Keratinocyte (primary cell): Measurements from ENCODE around the gene DPCD. TPM values are rescaled to one million over a fixed set of nuclear protein-coding genes. Genes with fewer than 3 reads are reported as not detected.
A peak's percentile ranks its signal among the peaks of the same experiment; 100 is the strongest.

Source experiments
- DNase-seq: peaks from one replicate; pipeline ENCODE4 v3.0.0-alpha.2; 2011; ENCODE audit warnings: low read depth, missing footprints, low spot score
- FAIRE-seq: peaks from 2 replicates; lab custom pipeline; 2011; peaks lifted over from hg19 to GRCh38; lab: Jason Lieb, UNC
- H2AFZ ChIP-seq: 2 replicates; pipeline ENCODE4 v1.6.0; 2012; ENCODE audit warnings: low read length, control low read depth, inconsistent platforms; ENCODE audit not compliant: control insufficient read depth
- H3K27ac ChIP-seq: 2 replicates; pipeline ENCODE4 v1.5.1; 2011; ENCODE audit warnings: low read length; ENCODE audit not compliant: control insufficient read depth, insufficient read depth
- H3K27me3 ChIP-seq: 3 replicates; pipeline ENCODE4 v1.6.0; 2011; ENCODE audit warnings: low read length; ENCODE audit not compliant: control insufficient read depth, insufficient read depth; ENCODE audit errors: extremely low read depth
- H3K36me3 ChIP-seq, 2 experiments: 2 replicates in 1 of 2; 3 replicates in 1 of 2; pipeline ENCODE4 v1.5.1; 2011; ENCODE audit warnings: low read length in 2 of 2, mild to moderate bottlenecking in 1 of 2; ENCODE audit not compliant: control insufficient read depth in 2 of 2, insufficient read depth in 2 of 2; ENCODE audit errors: extremely low read depth in 1 of 2
- H3K4me1 ChIP-seq: 3 replicates; pipeline ENCODE4 v1.5.1; 2011; ENCODE audit warnings: low read length; ENCODE audit not compliant: control insufficient read depth, insufficient read depth; ENCODE audit errors: extremely low read depth
- H3K4me2 ChIP-seq: 3 replicates; pipeline ENCODE4 v1.6.0; 2011; ENCODE audit warnings: low read depth, low read length; ENCODE audit not compliant: control insufficient read depth, insufficient read depth; ENCODE audit errors: extremely low read depth
- H3K4me3 ChIP-seq, 3 experiments: fragments of 200-600 bp in 1 of 3; sonication (generic) in 1 of 3; 2 replicates in 2 of 3; 3 replicates in 1 of 3; pipeline ENCODE4 v1.5.1; 2011 to 2016; ENCODE audit warnings: low read length in 3 of 3, mild to moderate bottlenecking in 3 of 3, control low read depth in 2 of 3, inconsistent platforms in 1 of 3, low read depth in 1 of 3, mixed read lengths in 1 of 3, mixed run types in 1 of 3, moderate library complexity in 1 of 3; ENCODE audit not compliant: control insufficient read depth in 2 of 3, insufficient read depth in 2 of 3; ENCODE audit errors: extremely low read depth in 1 of 3
- H3K79me2 ChIP-seq: 2 replicates; pipeline ENCODE4 v1.6.0; 2012; ENCODE audit warnings: low read length; ENCODE audit not compliant: control insufficient read depth, insufficient read depth
- H3K9ac ChIP-seq: 3 replicates; pipeline ENCODE4 v1.6.0; 2011; ENCODE audit warnings: low read length; ENCODE audit not compliant: control insufficient read depth, insufficient read depth; ENCODE audit errors: extremely low read depth
- H3K9me1 ChIP-seq: 3 replicates; pipeline ENCODE4 v1.6.0; 2011; ENCODE audit warnings: low read length; ENCODE audit not compliant: control insufficient read depth, insufficient read depth; ENCODE audit errors: extremely low read depth
- H3K9me3 ChIP-seq: 2 replicates; pipeline ENCODE4 v1.5.1; 2012; ENCODE audit warnings: low read depth, low read length; ENCODE audit not compliant: control insufficient read depth
- H4K20me1 ChIP-seq: 3 replicates; pipeline ENCODE4 v1.6.0; 2011; ENCODE audit warnings: low read length; ENCODE audit not compliant: control insufficient read depth, insufficient read depth; ENCODE audit errors: extremely low read depth
- EZH2 ChIP-seq: IDR thresholded peaks from one replicate; pipeline ENCODE4 v1.6.1; 2012; ENCODE audit warnings: inconsistent platforms, mild to moderate bottlenecking, low read length, moderate library complexity
- dilution Hi-C: fragments of 300-500 bp; cut with MboI; formaldehyde crosslinking; loops from one replicate; pipeline ENCODE4 v1.7.0; 2020; ENCODE audit warnings: low sequenced_read_pairs; ENCODE audit not compliant: extremely low pct_ligation_motif_present
- polyA plus RNA-seq, 5 experiments: library from polyadenylated mRNA; depleted of rRNA in 3 of 5; stranded (reverse) in 3 of 5; stranded (forward) in 1 of 5; unstranded in 1 of 5; fragments of >200 nt; gene quantifications; 1 replicate in 1 of 5; 2 replicates in 3 of 5; 3 replicates in 1 of 5; pipeline versions ENCODE4 v1.2.1 to v1.2.3, GENCODE V29; 2011 to 2012; ENCODE audit warnings: missing spikeins in 2 of 5, low read depth in 1 of 5, low replicate concordance in 1 of 5
- TF ChIP-seq, protein P1 (sequence below), 3 experiments: IDR thresholded peaks in 1 of 3; conservative IDR thresholded peaks in 1 of 3; optimal IDR thresholded peaks in 1 of 3; 2 replicates in 2 of 3; 3 replicates in 1 of 3; pipeline versions ENCODE3 to v1.5.1; 2011; ENCODE audit warnings: low read length in 3 of 3, mild to moderate bottlenecking in 3 of 3, moderate library complexity in 2 of 3, control low read depth in 1 of 3, inconsistent platforms in 1 of 3; ENCODE audit not compliant: insufficient read depth in 2 of 3; ENCODE audit errors: extremely low read depth in 1 of 3

The DPCD gene
- polyA plus RNA-seq, 1 donor (not counting 4 experiments of a cell fraction or from before 2014, with no cell fraction given): 58.1 TPM

DNA sequence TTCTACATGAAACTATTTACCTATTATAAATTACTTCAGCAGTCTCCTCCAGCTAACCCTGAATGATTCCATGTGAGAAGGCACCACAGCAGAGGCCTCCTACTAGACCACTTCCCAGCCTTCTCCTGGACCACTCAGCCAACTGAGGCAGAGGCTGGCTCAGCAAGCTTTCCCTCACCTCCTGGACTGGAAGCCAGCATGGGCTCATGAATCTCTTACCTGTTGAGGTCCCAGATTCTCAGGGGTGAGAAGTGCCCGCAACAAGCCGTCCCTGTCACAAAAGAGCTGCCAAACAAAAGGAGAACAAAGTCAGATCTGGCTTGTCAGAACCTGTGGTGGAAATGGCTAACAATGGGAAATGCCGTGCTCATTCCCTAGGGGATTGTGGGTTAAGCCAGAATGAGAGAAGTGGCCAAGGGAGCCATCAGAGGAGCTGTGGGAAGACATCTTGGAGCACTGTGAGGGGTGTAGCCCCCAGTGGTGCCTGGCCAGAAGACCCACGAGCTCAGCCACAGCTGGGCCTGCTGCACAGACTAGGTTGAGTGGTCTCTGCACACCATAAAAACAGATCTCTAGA lies 36.5 kb downstream of the DPCD start:
- H3K27me3 ChIP-seq: no peaks in the 10 kb centered on the region
- H3K36me3 ChIP-seq: peaks cover 0 to 5% of the 10 kb centered on the region in 2 experiments
- H3K4me2 ChIP-seq: no peak overlapping the region
- H3K27ac ChIP-seq: no peak overlapping the region
- peaks cover 12% of the 10 kb centered on the region for H3K4me1 ChIP-seq
- H3K9ac ChIP-seq: no peak overlapping the region
- no peak for DNase-seq
- dilution Hi-C loops: no loop called here
- H3K4me3 ChIP-seq: no peak overlapping the region
- TF ChIP-seq EZH2: no peak
- TF ChIP-seq, protein P1, sequence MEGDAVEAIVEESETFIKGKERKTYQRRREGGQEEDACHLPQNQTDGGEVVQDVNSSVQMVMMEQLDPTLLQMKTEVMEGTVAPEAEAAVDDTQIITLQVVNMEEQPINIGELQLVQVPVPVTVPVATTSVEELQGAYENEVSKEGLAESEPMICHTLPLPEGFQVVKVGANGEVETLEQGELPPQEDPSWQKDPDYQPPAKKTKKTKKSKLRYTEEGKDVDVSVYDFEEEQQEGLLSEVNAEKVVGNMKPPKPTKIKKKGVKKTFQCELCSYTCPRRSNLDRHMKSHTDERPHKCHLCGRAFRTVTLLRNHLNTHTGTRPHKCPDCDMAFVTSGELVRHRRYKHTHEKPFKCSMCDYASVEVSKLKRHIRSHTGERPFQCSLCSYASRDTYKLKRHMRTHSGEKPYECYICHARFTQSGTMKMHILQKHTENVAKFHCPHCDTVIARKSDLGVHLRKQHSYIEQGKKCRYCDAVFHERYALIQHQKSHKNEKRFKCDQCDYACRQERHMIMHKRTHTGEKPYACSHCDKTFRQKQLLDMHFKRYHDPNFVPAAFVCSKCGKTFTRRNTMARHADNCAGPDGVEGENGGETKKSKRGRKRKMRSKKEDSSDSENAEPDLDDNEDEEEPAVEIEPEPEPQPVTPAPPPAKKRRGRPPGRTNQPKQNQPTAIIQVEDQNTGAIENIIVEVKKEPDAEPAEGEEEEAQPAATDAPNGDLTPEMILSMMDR (optimal IDR thresholded peaks at IDR 0.05 in 1 of 3, IDR thresholded peaks at IDR 0.05 in 1 of 3, conservative IDR thresholded peaks at IDR 0.05 in 1 of 3; ENCODE audit: extremely low read depth in 1 of 3, insufficient read depth in 2 of 3, low read length in 3 of 3): no peak
- no peaks in the 10 kb centered on the region for H3K9me1 ChIP-seq
- no peaks in the 10 kb centered on the region for H3K79me2 ChIP-seq
- H4K20me1 ChIP-seq: no peaks in the 10 kb centered on the region
- H3K9me3 ChIP-seq: no peaks in the 10 kb centered on the region
- no peak overlapping the region for H2AFZ ChIP-seq
- peak; percentile 66 for FAIRE-seq

DNA sequence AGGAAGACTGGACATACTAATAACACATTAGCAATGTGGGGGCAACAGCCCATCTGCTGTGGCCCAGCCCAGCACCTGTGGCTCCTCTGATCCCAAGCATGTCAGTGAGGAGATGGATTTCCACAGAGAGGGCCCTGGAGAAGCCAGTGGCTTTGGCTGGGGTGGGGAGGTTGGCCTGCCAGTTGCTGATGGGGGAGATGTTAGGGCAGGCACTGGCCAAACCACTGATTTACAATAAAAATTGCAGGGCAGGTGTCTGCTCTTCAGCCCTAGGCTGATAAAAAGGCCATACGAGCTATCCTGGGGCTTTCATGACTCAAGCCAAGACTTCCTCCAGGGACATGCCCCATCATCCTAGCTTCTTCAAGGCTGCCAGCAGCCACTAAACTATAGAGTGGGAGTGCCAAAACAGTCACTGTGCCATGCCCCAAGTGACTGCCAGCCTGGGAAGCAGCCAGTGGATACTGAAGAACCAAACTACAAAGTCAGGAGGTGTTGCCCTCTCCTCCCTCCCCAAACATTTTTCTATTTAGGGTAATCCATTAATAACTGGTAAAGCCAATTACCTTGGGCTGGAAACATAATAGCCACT lies 37.8 kb downstream of the DPCD start:
- Histone ChIP-seq H3K36me3 (peaks cover 0 to 5% of the 10 kb centered on the region in 2 experiments), H3K9ac (no peak overlapping the region), H3K27ac (no peak overlapping the region), H3K27me3 (no peaks in the 10 kb centered on the region), H4K20me1 (no peaks in the 10 kb centered on the region), H3K9me3 (no peaks in the 10 kb centered on the region), H3K4me3 (no peak overlapping the region), H3K79me2 (no peaks in the 10 kb centered on the region), H2AFZ (no peak overlapping the region), H3K4me2 (no peak overlapping the region), H3K4me1 (peaks cover 12% of the 10 kb centered on the region), H3K9me1 (no peaks in the 10 kb centered on the region)
- TF ChIP-seq, protein P1 (optimal IDR thresholded peaks at IDR 0.05 in 1 of 3, IDR thresholded peaks at IDR 0.05 in 1 of 3, conservative IDR thresholded peaks at IDR 0.05 in 1 of 3; ENCODE audit: extremely low read depth in 1 of 3, insufficient read depth in 2 of 3, low read length in 3 of 3): no peak
- no peak for TF ChIP-seq EZH2
- dilution Hi-C loops: no loop called here
- FAIRE-seq (no peak), DNase-seq (no peak)
